Stimulated activated CD4-positive, alpha-beta T cell treated with anti-CD3 and anti-CD28 coated beads, TNF-alpha, amount 100 ng/mL, for 4 hours (primary cell): Measurements from ENCODE around the gene CCDC69.
A peak's percentile ranks its signal among the peaks of the same experiment; 100 is the strongest.

Experiments
- DNase-seq, 3 experiments: peaks; one replicate each; pipeline ENCODE4 v3.0.0-alpha.2; 2020; ENCODE audit warnings: low read depth in 3 of 3

Gene CCDC69

GRCh38 chr5:151164687-151165392, 59.1 kb downstream of the CCDC69 start:
- DNase-seq, result peak in 2 of 3 experiments; percentile 65 to 69

GRCh38 chr5:151162776-151163175, 61.1 kb downstream of the CCDC69 start:
- no peak for DNase-seq

GRCh38 chr5:151159649-151160373, 64.1 kb downstream of the CCDC69 start:
- no peak for DNase-seq

DNA sequence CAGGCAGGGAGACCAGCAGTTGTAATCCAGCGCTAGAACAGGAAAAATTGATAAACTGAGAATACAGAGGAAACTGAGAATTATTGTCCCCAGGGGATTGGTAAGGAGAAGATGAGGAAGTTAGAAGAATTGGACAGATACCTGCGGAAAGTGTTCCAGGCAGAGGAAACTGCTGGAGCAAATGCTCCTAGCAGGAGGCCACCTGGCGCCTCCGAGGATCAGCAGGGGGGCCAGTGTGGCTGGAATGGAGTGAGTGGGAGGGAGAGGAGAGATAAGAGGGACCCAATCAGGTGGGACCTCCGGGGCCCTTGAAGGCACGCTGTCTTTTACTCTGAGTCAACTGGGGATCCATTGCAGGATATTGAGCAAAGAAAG, 65.6 kb downstream of the CCDC69 start:
- no peak for DNase-seq

DNA sequence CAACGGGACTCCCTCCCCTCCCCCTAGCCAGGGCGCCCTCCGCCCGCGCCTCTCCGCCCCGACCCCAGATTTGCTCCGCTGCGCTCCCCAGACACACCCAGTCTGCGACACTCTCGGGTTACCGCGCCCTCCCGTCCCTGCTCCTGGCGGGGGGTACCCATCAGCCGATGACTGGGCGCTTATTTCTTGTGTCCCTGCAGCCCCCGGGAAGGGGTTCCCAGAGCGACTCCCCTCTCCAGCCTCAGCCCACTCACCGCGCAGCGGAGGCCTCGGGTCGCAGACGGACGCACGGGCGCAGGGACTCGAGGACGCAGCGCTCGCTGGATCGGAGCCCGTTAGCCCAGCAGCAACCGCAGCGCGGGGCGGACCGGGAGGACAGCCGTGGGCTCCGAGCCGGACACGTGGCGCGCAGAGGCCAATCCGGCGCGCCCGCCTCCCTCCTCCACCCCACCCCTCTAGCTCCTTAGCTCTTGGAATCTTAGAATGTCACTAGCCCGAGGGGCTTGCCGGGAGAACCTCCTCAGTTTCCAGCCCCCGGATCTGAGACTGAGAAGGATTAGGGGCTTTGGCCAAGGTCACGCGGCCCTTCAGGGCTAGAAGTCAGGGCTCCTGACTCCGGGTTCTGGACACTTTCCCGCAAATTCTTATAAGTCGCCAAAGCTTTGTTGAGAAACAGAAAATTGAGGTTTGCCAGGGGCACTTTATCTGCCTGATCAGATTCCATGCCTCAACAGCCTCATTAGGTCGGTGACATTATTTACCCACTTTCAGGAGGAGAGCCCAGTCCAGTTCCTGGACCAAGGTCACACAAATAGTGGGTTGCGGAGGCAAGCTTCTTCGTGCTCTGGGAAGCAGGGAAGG, 66.2 kb downstream of the CCDC69 start, which contains the start of gene ANXA6:
Gene ANXA6 (minus strand): TSS at position 354 of the 861 bp plus-strand sequence. CDS start 9,878 bp downstream, outside the sequence.
- DNase-seq, result peak in 1 of 3 experiments; percentile 57

DNA sequence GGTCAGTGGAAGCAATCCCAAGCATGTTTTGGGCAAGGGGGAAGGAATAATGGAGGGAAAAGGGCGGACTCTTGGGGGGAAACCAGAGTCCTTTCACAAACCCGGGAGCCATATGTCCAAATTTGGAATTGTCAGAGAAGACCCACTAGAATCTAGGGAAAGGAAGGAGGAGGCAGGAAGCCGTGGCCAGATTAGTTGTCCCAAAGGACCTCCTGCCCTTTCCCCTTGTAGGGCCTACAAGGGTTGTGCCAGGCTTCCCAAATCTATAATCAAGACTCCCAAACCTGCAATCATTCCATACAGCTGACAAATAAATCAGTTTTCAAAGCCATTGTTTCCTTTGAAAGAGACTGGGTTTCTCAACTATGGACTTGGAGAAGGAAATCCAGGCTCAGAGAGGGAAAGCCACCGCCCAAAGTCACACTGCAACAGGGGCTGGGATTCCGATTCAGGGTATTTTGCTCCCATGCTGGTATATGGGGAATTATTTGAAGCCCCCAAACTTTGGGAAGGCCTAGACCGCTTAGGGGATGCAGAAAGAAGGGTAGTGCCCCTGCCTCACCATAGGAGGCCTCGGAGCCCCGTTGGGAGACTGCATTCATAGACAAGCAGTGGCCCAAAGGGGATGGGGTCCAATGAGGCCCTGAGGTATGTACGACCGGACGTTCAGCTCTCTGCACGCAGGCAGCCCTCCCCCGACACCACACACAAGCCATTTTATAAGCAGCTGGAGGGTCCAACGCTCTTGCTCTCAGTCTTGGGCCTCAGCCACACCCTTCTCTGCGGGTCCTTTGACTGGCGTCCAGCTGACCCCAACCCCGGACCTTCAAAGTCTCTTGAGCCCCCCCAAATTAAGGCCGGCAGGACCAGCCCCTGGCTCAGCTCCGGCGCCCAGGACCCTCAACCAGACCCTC, 67.1 kb downstream of the CCDC69 start:
- no peak for DNase-seq

GRCh38 chr5:151155775-151156506, 68.0 kb downstream of the CCDC69 start:
- no peak for DNase-seq

- DNase-seq, result no peak
These were observed 68.7 kb downstream of the CCDC69 start for GRCh38 chr5:151154931-151155774.

DNA sequence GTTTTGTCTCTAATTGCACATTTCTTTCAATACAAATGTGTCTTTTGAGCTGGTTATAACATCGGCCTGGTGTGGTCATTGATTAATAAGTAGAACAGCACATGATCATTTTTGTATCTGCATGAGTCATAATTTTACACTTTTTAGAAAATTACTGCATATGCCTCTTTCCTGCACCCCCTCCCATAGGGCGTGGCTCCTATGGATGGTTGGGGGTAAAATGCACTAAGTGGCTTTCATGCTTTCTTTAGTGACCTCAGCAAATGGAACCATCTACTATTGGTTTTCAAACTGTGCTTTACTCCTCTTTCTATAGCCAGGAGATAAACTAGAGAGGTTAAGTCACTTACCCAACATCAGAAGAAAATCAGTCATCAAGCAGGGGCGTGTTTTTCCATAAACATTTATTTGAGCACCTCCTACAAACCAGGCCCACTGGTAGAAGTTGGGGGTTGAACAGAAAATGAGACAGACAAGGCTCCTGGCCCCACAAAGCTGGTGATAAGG, 70.1 kb downstream of the CCDC69 start:
- DNase-seq, result no peak

DNA sequence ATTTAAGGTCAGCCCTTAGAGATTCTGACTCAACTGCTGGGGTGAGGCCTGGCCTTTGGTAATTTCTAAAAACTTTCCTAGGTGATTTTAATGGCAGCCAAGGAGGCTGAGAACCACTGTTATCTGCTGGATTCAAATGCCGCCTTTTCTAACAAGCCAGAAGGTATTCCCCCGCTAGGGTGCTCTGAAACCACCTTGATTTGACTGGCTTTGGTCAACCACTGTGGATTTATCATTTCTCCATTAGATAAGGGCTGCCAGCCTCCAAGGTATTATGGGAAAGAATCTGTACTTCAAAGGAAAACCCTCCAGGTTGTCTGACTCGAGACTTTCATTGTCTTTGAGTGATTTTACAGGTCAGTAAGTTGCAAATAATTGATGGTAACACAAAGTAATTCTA, 70.6 kb downstream of the CCDC69 start:
- DNase-seq, result no peak

GRCh38 chr5:151151793-151152192, 72.1 kb downstream of the CCDC69 start:
- DNase-seq, result no peak

DNA sequence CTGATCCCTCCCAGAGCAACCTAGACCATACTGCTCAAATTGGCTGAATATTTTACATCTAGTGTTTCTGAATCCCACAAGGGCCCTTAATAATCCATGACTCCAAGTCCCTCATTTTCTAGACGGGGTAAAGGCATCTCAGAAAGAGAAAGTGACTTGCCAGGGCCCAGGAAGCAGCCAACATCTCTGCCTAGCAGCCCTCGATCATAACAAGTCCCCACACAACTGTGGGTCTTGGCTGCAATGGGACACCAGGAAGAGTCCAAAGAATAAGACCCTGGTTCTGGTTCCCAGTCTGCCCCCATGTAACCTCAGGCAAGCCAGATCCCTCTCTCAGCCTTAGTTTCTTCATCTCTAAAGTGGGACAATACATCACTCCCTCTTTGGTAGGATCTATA, 72.6 kb downstream of the CCDC69 start:
- no peak for DNase-seq

GRCh38 chr5:151150471-151151262, 73.2 kb downstream of the CCDC69 start:
- DNase-seq, result no peak

DNA sequence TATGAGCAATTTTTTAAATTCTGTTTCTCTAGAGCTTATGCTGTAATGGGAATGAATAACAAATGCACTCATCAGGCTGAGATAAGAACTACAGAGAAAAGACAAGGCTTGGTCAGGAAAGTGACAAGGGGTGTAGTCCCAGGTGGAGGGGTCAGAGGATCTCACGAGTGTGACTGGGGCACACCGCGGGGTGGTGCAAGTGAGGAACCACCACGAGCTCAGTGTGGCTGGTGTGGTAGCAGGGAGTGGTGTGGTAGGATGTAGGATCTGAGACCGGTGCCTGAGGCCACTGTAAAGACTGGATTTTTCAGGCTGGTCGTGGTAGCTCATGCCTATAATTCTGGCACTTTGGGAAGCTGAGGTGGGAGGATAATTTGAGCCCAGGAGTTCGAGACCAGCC, 75.3 kb downstream of the CCDC69 start:
- no peak for DNase-seq

GRCh38 chr5:151147033-151147432, 76.9 kb downstream of the CCDC69 start:
- no peak for DNase-seq

GRCh38 chr5:151146061-151146460, 77.8 kb downstream of the CCDC69 start:
- DNase-seq, result no peak

GRCh38 chr5:151144922-151145321, 79.0 kb downstream of the CCDC69 start:
- DNase-seq, result no peak

DNA sequence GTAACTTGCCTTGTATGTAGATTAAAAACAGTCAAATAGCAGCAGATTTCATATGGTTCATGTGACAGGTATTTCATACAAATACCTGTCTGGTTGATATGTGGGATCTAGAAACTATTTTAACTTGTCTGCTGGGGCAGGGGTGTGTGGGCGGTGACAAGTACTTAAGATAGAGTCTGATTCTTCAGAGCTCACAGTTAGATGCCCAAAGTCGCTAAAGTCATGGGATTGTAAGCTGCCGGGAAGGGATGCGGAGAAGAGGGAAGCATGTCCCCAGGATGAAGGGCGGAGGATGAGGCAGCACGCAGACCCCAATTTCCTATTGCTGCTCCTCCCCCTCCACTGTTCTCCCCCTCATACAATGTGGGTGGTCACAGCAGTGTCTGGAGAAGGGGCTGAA, 79.6 kb downstream of the CCDC69 start:
- no peak for DNase-seq

DNA sequence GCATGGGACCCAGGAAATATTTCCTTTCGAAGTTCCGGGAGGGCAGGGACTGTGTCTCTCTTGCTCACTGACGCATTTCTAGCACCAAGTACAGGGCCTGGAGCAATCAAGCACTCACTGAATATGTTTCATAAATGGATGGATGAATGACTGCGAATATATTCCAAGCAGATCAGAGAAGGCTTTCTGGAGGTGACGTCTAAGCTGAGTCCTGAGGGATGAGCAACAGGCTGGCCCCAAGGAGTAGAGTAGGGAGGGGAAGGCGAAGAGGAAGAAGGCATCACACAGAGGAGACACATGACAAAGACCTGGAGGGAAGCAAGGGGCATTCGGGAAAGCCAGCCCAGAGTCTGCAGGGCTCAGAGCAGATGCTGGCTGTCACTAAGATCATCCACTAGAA, 80.2 kb downstream of the CCDC69 start:
- no peak for DNase-seq
